ENCODE measurements around the gene TNIP2.
"Not testable (repeated sequence)": the region's sequence is repeated elsewhere in the genome, so short reads cannot be mapped to it uniquely, and the experiment has no call there.

TNIP2 gene

GRCh38 chr4:2789351-2789750 lies 33.2 kb upstream of the TNIP2 start:
- peaks cover 5% of the 10 kb centered on the region; the same call in 1 of the 2 replicates for H3K4me1 ChIP-seq
- H3K36me3 ChIP-seq (replicated peaks), result no peaks in the 10 kb centered on the region
- DNase-seq (ENCODE audit: low spot score in 2 of 2), result no peak
- no peaks in the 10 kb centered on the region for H3K9me3 ChIP-seq
- H3K27me3 ChIP-seq (ENCODE audit: low read depth), result no peaks in the 10 kb centered on the region
- in situ Hi-C loops (cut with MboI; ENCODE audit: low sequenced_read_pairs), result no loop called here
- no peak overlapping the region for H3K4me3 ChIP-seq

GRCh38 chr4:2788532-2789103 lies 32.5 kb upstream of the TNIP2 start:
- DNase-seq (ENCODE audit: low spot score in 2 of 2), result no peak
- Histone ChIP-seq H3K9me3 (no peaks in the 10 kb centered on the region), H3K27me3 (ENCODE audit: low read depth) (no peaks in the 10 kb centered on the region), H3K4me1 (peaks cover 1% of the 10 kb centered on the region; the same call in 1 of the 2 replicates), H3K4me3 (no peak overlapping the region), H3K36me3 (replicated peaks) (no peaks in the 10 kb centered on the region)
- in situ Hi-C loops (cut with MboI; ENCODE audit: low sequenced_read_pairs), result no loop called here

GRCh38 chr4:2788101-2788500 lies 32.0 kb upstream of the TNIP2 start:
- Histone ChIP-seq H3K4me1 (no peaks in the 10 kb centered on the region; the same call in 1 of the 2 replicates), H3K27me3 (ENCODE audit: low read depth) (no peaks in the 10 kb centered on the region), H3K36me3 (replicated peaks) (no peaks in the 10 kb centered on the region), H3K9me3 (0 out of 2 replicates have a peak, but pooled peaks cover 4% of the 10 kb centered on the region), H3K4me3 (no peak overlapping the region)
- in situ Hi-C loops (cut with MboI; ENCODE audit: low sequenced_read_pairs), result no loop called here
- no peak for DNase-seq (ENCODE audit: low spot score in 2 of 2)

- H3K4me3 ChIP-seq, result no peak overlapping the region
- H3K27me3 ChIP-seq (ENCODE audit: low read depth), result no peaks in the 10 kb centered on the region
- in situ Hi-C loops (cut with MboI; ENCODE audit: low sequenced_read_pairs), result no loop called here
- DNase-seq (ENCODE audit: low spot score in 2 of 2), result no peak
- no peaks in the 10 kb centered on the region for H3K36me3 ChIP-seq (replicated peaks)
- peaks cover under 1% of the 10 kb centered on the region; the same call in 1 of the 2 replicates for H3K4me1 ChIP-seq
- 0 out of 2 replicates have a peak, but pooled peaks cover 5% of the 10 kb centered on the region for H3K9me3 ChIP-seq
These were observed 31.3 kb upstream of the TNIP2 start for GRCh38 chr4:2787230-2788100.

- no peaks in the 10 kb centered on the region for H3K27me3 ChIP-seq (ENCODE audit: low read depth)
- in situ Hi-C loops (cut with MboI; ENCODE audit: low sequenced_read_pairs), result no loop called here
- peaks cover 3% of the 10 kb centered on the region; the same call in 1 of the 2 replicates for H3K4me1 ChIP-seq
- 0 out of 2 replicates have a peak, but pooled peaks cover 5% of the 10 kb centered on the region for H3K9me3 ChIP-seq
- DNase-seq (ENCODE audit: low spot score in 2 of 2), result no peak
- no peak overlapping the region for H3K4me3 ChIP-seq
- no peaks in the 10 kb centered on the region for H3K36me3 ChIP-seq (replicated peaks)
These were observed 30.7 kb upstream of the TNIP2 start for GRCh38 chr4:2786794-2787229.

- in situ Hi-C loops (cut with MboI; ENCODE audit: low sequenced_read_pairs), result no loop called here
- H3K9me3 ChIP-seq, result 0 out of 2 replicates have a peak, but pooled peaks cover 5% of the 10 kb centered on the region
- H3K27me3 ChIP-seq (ENCODE audit: low read depth), result no peaks in the 10 kb centered on the region
- peaks cover 3% of the 10 kb centered on the region; the same call in 1 of the 2 replicates for H3K4me1 ChIP-seq
- H3K36me3 ChIP-seq (replicated peaks), result no peaks in the 10 kb centered on the region
- no peak overlapping the region for H3K4me3 ChIP-seq
- no peak for DNase-seq (ENCODE audit: low spot score in 2 of 2)
These were observed 30.1 kb upstream of the TNIP2 start for GRCh38 chr4:2786152-2786671.

- in situ Hi-C loops (cut with MboI; ENCODE audit: low sequenced_read_pairs), result no loop called here
These were observed 29.5 kb upstream of the TNIP2 start for GRCh38 chr4:2785613-2786012.

GRCh38 chr4:2783790-2784189 lies 27.7 kb upstream of the TNIP2 start:
- in situ Hi-C loops (cut with MboI; ENCODE audit: low sequenced_read_pairs), result no loop called here
- H3K9me3 ChIP-seq, result 0 out of 2 replicates have a peak, but pooled peaks cover 5% of the 10 kb centered on the region
- peaks cover 3% of the 10 kb centered on the region; the same call in 1 of the 2 replicates for H3K4me1 ChIP-seq
- no peaks in the 10 kb centered on the region for H3K36me3 ChIP-seq (replicated peaks)
- no peak overlapping the region for H3K4me3 ChIP-seq
- H3K27me3 ChIP-seq (ENCODE audit: low read depth), result no peaks in the 10 kb centered on the region
- DNase-seq (ENCODE audit: low spot score in 2 of 2), result no peak

More at GRCh38 chr4:2785613-2786012, 29.5 kb upstream of the TNIP2 start:
- Histone ChIP-seq H3K9me3 (0 out of 2 replicates have a peak, but pooled peaks cover 5% of the 10 kb centered on the region), H3K4me1 (peaks cover 3% of the 10 kb centered on the region; the same call in 1 of the 2 replicates), H3K36me3 (replicated peaks) (no peaks in the 10 kb centered on the region), H3K27me3 (ENCODE audit: low read depth) (no peaks in the 10 kb centered on the region), H3K4me3 (no peak overlapping the region)
- no peak for DNase-seq (ENCODE audit: low spot score in 2 of 2)

- peaks cover 3% of the 10 kb centered on the region; the same call in 1 of the 2 replicates for H3K4me1 ChIP-seq
- H3K9me3 ChIP-seq, result 0 out of 2 replicates have a peak, but pooled peaks cover 5% of the 10 kb centered on the region
- H3K4me3 ChIP-seq, result no peak overlapping the region
- in situ Hi-C loops (cut with MboI; ENCODE audit: low sequenced_read_pairs), result no loop called here
- no peaks in the 10 kb centered on the region for H3K27me3 ChIP-seq (ENCODE audit: low read depth)
- H3K36me3 ChIP-seq (replicated peaks), result no peaks in the 10 kb centered on the region
- no peak for DNase-seq (ENCODE audit: low spot score in 2 of 2)
These were observed 25.8 kb upstream of the TNIP2 start for GRCh38 chr4:2781911-2782310.

GRCh38 chr4:2780643-2781042 lies 24.5 kb upstream of the TNIP2 start:
- H3K36me3 ChIP-seq (replicated peaks); H3K27me3 ChIP-seq (ENCODE audit: low read depth); DNase-seq (ENCODE audit: low spot score in 2 of 2); in situ Hi-C loops (cut with MboI; ENCODE audit: low sequenced_read_pairs); H3K9me3 ChIP-seq; H3K4me3 ChIP-seq; H3K4me1 ChIP-seq: not testable (repeated sequence)

GRCh38 chr4:2771264-2771663 lies 15.1 kb upstream of the TNIP2 start:
- no peak overlapping the region for H3K4me3 ChIP-seq
- in situ Hi-C loops (cut with MboI; ENCODE audit: low sequenced_read_pairs), result no loop called here
- DNase-seq (ENCODE audit: low spot score in 2 of 2), result no peak

GRCh38 chr4:2768921-2769336 lies 12.8 kb upstream of the TNIP2 start:
- in situ Hi-C loops (cut with MboI; ENCODE audit: low sequenced_read_pairs), result loop anchor here (10.0 kb wide), 1 partner anchor 166 kb away; no protein-coding TSS in a partner anchor
- Histone ChIP-seq H3K4me3 (no peak overlapping the region), H3K27me3 (ENCODE audit: low read depth) (no peaks in the 10 kb centered on the region), H3K9me3 (no peaks in the 10 kb centered on the region), H3K36me3 (replicated peaks) (no peaks in the 10 kb centered on the region), H3K4me1 (peaks cover 1% of the 10 kb centered on the region)
- no peak for DNase-seq (ENCODE audit: low spot score in 2 of 2)

More at GRCh38 chr4:2771264-2771663, 15.1 kb upstream of the TNIP2 start:
- H3K36me3 ChIP-seq (replicated peaks), result no peaks in the 10 kb centered on the region
- H3K4me1 ChIP-seq, result no peaks in the 10 kb centered on the region
- no peaks in the 10 kb centered on the region for H3K9me3 ChIP-seq
- H3K27me3 ChIP-seq (ENCODE audit: low read depth), result no peaks in the 10 kb centered on the region

GRCh38 chr4:2768124-2768523 lies 12.0 kb upstream of the TNIP2 start:
- H3K36me3 ChIP-seq (replicated peaks), result no peaks in the 10 kb centered on the region
- no peaks in the 10 kb centered on the region for H3K27me3 ChIP-seq (ENCODE audit: low read depth)
- no peak overlapping the region for H3K4me3 ChIP-seq
- no peaks in the 10 kb centered on the region for H3K9me3 ChIP-seq
- in situ Hi-C loops (cut with MboI; ENCODE audit: low sequenced_read_pairs), result loop anchor here (10.0 kb wide), 1 partner anchor 167 kb away; no protein-coding TSS in a partner anchor
- H3K4me1 ChIP-seq, result peaks cover 4% of the 10 kb centered on the region
- DNase-seq (ENCODE audit: low spot score in 2 of 2), result no peak

All from HAP-1 (cell line).